Measurements from ENCODE around the gene ZKSCAN5. TPM values are rescaled to one million over a fixed set of nuclear protein-coding genes. Genes with fewer than 3 reads are reported as not detected.

Gene ZKSCAN5
- total and polyA plus RNA-seq, 2 of the 8 experiments (the other 6 are each of a cell fraction or from before 2014, with no cell fraction given), result 5.3 to 13.5 TPM

DNA sequence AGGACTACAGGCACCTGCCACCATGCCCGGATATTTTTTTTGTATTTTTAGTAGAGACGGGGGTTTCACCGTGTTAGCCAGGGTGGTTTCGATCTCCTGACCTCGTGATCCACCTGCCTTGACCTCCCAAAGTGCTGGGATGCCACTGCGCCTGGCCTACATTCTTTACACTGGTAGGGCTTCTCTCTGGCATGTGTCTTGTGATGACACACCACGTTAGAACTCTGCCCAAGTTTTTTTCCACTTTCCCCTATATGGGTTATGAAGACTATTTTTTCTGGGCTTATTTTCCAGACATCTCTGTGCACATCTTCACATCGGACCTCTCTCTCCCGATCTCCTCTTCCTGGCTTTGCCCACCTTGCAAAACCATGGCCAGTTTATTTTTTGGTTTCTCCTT is 36.8 kb downstream of the ZKSCAN5 start (continued):
- no peak for TF ChIP-seq SP4 (IDR thresholded peaks at IDR 0.05; ENCODE audit: low read length)
- no peak for TF ChIP-seq CHD2 (IDR thresholded peaks at IDR 0.05; ENCODE audit: low read length)
